Parathyroid adenoma (tissue), 2 donors: Measurements from ENCODE around the gene SBF2.

Experiments used
- H2AFZ ChIP-seq: fragments of 300-600 bp; sonication (generic); one replicate; pipeline ENCODE4 v1.7.0; 2017; ENCODE audit warnings: antibody characterized with exemption, mild to moderate bottlenecking
- H3K27ac ChIP-seq: fragments of 300-600 bp; sonication (generic); one replicate; pipeline ENCODE4 v1.7.0; 2017
- H3K27me3 ChIP-seq: fragments of 300-600 bp; sonication (generic); one replicate; pipeline ENCODE4 v1.7.0; 2017; ENCODE audit warnings: low read length; ENCODE audit not compliant: control insufficient read depth, insufficient read depth
- H3K36me3 ChIP-seq: fragments of 300-600 bp; sonication (generic); one replicate; pipeline ENCODE4 v1.7.0; 2017; ENCODE audit warnings: low read length; ENCODE audit not compliant: control insufficient read depth, insufficient read depth
- H3K4me1 ChIP-seq: fragments of 300-600 bp; sonication (generic); one replicate; pipeline ENCODE4 v1.7.0; 2017; ENCODE audit warnings: control low read depth
- H3K4me2 ChIP-seq: fragments of 300-600 bp; sonication (generic); one replicate; pipeline ENCODE4 v1.7.0; 2017; ENCODE audit warnings: low read length
- H3K4me3 ChIP-seq: fragments of 300-600 bp; sonication (generic); one replicate; pipeline ENCODE4 v1.7.0; 2017; ENCODE audit warnings: low read depth, low read length
- H3K79me2 ChIP-seq: fragments of 300-600 bp; sonication (generic); one replicate; pipeline ENCODE4 v1.7.0; 2017; ENCODE audit warnings: control low read depth
- H3K9ac ChIP-seq: fragments of 300-600 bp; sonication (generic); one replicate; pipeline ENCODE4 v1.7.0; 2017; ENCODE audit warnings: mild to moderate bottlenecking
- H3K9me3 ChIP-seq: fragments of 300-600 bp; sonication (generic); one replicate; pipeline ENCODE4 v1.7.0; 2017; ENCODE audit warnings: low read length; ENCODE audit not compliant: control insufficient read depth
- CTCF ChIP-seq: fragments of 300-600 bp; sonication (generic); IDR thresholded peaks from one replicate; pipeline ENCODE4 v1.7.0; 2017; ENCODE audit warnings: antibody characterized with exemption, mild to moderate bottlenecking
- donor health status: primary hyperparathyroidism.

Gene SBF2

GRCh38 chr11:9977554-9977953 is 316.5 kb downstream of the SBF2 start:
- no peak overlapping the region for H2AFZ ChIP-seq
- H3K27ac ChIP-seq: no peak overlapping the region
- no peak overlapping the region for H3K9ac ChIP-seq
- no peaks in the 10 kb centered on the region for H3K9me3 ChIP-seq
- H3K4me3 ChIP-seq: no peak overlapping the region
- no peak for TF ChIP-seq CTCF
- H3K36me3 ChIP-seq: no peaks in the 10 kb centered on the region
- no peaks in the 10 kb centered on the region for H3K27me3 ChIP-seq
- no peak overlapping the region for H3K4me2 ChIP-seq
- H3K79me2 ChIP-seq: no peaks in the 10 kb centered on the region
- no peaks in the 10 kb centered on the region for H3K4me1 ChIP-seq

- Histone ChIP-seq H3K79me2 (no peaks in the 10 kb centered on the region), H3K27me3 (no peaks in the 10 kb centered on the region), H3K36me3 (no peaks in the 10 kb centered on the region), H3K4me2 (no peak overlapping the region), H3K4me3 (no peak overlapping the region), H3K9ac (no peak overlapping the region), H3K4me1 (no peaks in the 10 kb centered on the region), H3K27ac (no peak overlapping the region), H3K9me3 (no peaks in the 10 kb centered on the region), H2AFZ (no peak overlapping the region)
- no peak for TF ChIP-seq CTCF
Measured at GRCh38 chr11:9974375-9974774, 319.6 kb downstream of the SBF2 start.

GRCh38 chr11:9973921-9974320 is 320.1 kb downstream of the SBF2 start:
- Histone ChIP-seq H3K27ac (no peak overlapping the region), H3K4me1 (no peaks in the 10 kb centered on the region), H3K4me3 (no peak overlapping the region), H3K4me2 (no peak overlapping the region), H3K9ac (no peak overlapping the region), H2AFZ (no peak overlapping the region), H3K79me2 (no peaks in the 10 kb centered on the region), H3K27me3 (no peaks in the 10 kb centered on the region), H3K9me3 (no peaks in the 10 kb centered on the region), H3K36me3 (no peaks in the 10 kb centered on the region)
- no peak for TF ChIP-seq CTCF

GRCh38 chr11:9972989-9973388 is 321.0 kb downstream of the SBF2 start:
- TF ChIP-seq CTCF: peak; percentile 52
- Histone ChIP-seq H3K36me3 (no peaks in the 10 kb centered on the region), H3K4me3 (no peak overlapping the region), H3K9me3 (no peaks in the 10 kb centered on the region), H3K9ac (no peak overlapping the region), H3K79me2 (no peaks in the 10 kb centered on the region), H3K4me2 (no peak overlapping the region), H3K27ac (no peak overlapping the region), H3K4me1 (no peaks in the 10 kb centered on the region), H2AFZ (no peak overlapping the region), H3K27me3 (no peaks in the 10 kb centered on the region)

GRCh38 chr11:9971894-9972293 is 322.1 kb downstream of the SBF2 start:
- H3K36me3 ChIP-seq: no peaks in the 10 kb centered on the region
- no peaks in the 10 kb centered on the region for H3K4me1 ChIP-seq
- H3K9ac ChIP-seq: no peak overlapping the region
- H3K4me3 ChIP-seq: no peak overlapping the region
- H3K9me3 ChIP-seq: no peaks in the 10 kb centered on the region
- H2AFZ ChIP-seq: no peak overlapping the region
- H3K27me3 ChIP-seq: no peaks in the 10 kb centered on the region
- H3K27ac ChIP-seq: no peak overlapping the region
- no peak overlapping the region for H3K4me2 ChIP-seq
- no peak for TF ChIP-seq CTCF
- H3K79me2 ChIP-seq: no peaks in the 10 kb centered on the region
